ENCODE measurements around the gene FBXW7. TPM values are rescaled to one million over a fixed set of nuclear protein-coding genes. Genes with fewer than 3 reads are reported as not detected.

FBXW7 gene
- total RNA-seq, 1 experiment from 2014 or later, result 33.5 TPM

- ChIA-PET POLR2A (ENCODE audit: low non-redundant PET) (interaction anchor here (0.6 kb wide), 1 partner anchor 1451 kb away, joined by 4 read pairs; no protein-coding TSS in a partner anchor), CTCF (no interaction called here)
- Histone ChIP-seq H3K27me3 (replicated peaks; ENCODE audit: insufficient read depth, low read depth, low read length, poor library complexity) (no peaks in the 10 kb centered on the region), H3K4me3 (ENCODE audit: low read depth, low read length, poor library complexity, severe bottlenecking) (no peak overlapping the region), H3K4me1 (ENCODE audit: insufficient read depth, low read length, poor library complexity, severe bottlenecking) (no peaks in the 10 kb centered on the region), H3K27ac (ENCODE audit: low read depth, low read length, poor library complexity, severe bottlenecking) (no peak overlapping the region), H3K36me3 (ENCODE audit: insufficient read depth, low read length, poor library complexity, severe bottlenecking) (no peaks in the 10 kb centered on the region), H3K9me3 (ENCODE audit: low read depth, low read length, poor library complexity, severe bottlenecking) (no peaks in the 10 kb centered on the region)
- intact Hi-C loops (cut with micrococcal nuclease; ENCODE audit: unreplicated experiment), result no loop called here
- no peak for DNase-seq (ENCODE audit: low spot score)
- BruUV-seq (replicated peaks), result no TSS peak
- no peak for TF ChIP-seq EZH2 (IDR thresholded peaks at IDR 0.05; ENCODE audit: borderline replicate concordance, low read depth, low read length, poor library complexity, severe bottlenecking)
- TF ChIP-seq, protein P1, sequence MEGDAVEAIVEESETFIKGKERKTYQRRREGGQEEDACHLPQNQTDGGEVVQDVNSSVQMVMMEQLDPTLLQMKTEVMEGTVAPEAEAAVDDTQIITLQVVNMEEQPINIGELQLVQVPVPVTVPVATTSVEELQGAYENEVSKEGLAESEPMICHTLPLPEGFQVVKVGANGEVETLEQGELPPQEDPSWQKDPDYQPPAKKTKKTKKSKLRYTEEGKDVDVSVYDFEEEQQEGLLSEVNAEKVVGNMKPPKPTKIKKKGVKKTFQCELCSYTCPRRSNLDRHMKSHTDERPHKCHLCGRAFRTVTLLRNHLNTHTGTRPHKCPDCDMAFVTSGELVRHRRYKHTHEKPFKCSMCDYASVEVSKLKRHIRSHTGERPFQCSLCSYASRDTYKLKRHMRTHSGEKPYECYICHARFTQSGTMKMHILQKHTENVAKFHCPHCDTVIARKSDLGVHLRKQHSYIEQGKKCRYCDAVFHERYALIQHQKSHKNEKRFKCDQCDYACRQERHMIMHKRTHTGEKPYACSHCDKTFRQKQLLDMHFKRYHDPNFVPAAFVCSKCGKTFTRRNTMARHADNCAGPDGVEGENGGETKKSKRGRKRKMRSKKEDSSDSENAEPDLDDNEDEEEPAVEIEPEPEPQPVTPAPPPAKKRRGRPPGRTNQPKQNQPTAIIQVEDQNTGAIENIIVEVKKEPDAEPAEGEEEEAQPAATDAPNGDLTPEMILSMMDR (conservative IDR thresholded peaks at IDR 0.05; ENCODE audit: low read depth, low read length), result no peak
Measured at GRCh38 chr4:152427981-152428380, 107.9 kb downstream of the FBXW7 start.

DNA sequence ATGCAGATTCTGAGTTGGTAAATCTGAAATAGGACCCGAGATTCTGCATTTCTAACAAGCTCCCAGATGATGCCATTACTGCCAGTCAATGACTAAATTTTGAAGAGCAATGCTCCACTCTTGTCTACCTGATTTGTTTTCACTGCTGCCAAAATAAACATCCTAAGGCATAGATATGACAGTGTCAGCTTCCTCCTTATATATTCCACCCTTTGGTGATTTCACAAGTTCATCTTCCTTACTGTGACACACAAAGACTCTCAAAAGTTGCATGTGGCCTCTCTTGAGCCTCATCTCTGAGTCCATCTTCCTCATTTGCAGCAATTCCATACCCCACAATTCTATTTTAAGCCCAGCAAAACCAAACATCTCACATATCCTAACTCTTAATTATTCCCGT lies 110.9 kb downstream of the FBXW7 start:
- Histone ChIP-seq H3K27me3 (replicated peaks; ENCODE audit: insufficient read depth, low read depth, low read length, poor library complexity) (no peaks in the 10 kb centered on the region), H3K9me3 (ENCODE audit: low read depth, low read length, poor library complexity, severe bottlenecking) (no peaks in the 10 kb centered on the region), H3K4me1 (ENCODE audit: insufficient read depth, low read length, poor library complexity, severe bottlenecking) (no peaks in the 10 kb centered on the region), H3K36me3 (ENCODE audit: insufficient read depth, low read length, poor library complexity, severe bottlenecking) (no peaks in the 10 kb centered on the region), H3K27ac (ENCODE audit: low read depth, low read length, poor library complexity, severe bottlenecking) (no peak overlapping the region), H3K4me3 (ENCODE audit: low read depth, low read length, poor library complexity, severe bottlenecking) (no peak overlapping the region)
- no peak for DNase-seq (ENCODE audit: low spot score)
- intact Hi-C loops (cut with micrococcal nuclease; ENCODE audit: unreplicated experiment), result no loop called here
- CTCF ChIA-PET, result no interaction called here
- TF ChIP-seq, protein P1 (conservative IDR thresholded peaks at IDR 0.05; ENCODE audit: low read depth, low read length), result no peak
- TF ChIP-seq EZH2 (IDR thresholded peaks at IDR 0.05; ENCODE audit: borderline replicate concordance, low read depth, low read length, poor library complexity, severe bottlenecking), result no peak
- BruUV-seq (replicated peaks), result no TSS peak
- POLR2A ChIA-PET (ENCODE audit: low non-redundant PET), result no interaction called here

DNA sequence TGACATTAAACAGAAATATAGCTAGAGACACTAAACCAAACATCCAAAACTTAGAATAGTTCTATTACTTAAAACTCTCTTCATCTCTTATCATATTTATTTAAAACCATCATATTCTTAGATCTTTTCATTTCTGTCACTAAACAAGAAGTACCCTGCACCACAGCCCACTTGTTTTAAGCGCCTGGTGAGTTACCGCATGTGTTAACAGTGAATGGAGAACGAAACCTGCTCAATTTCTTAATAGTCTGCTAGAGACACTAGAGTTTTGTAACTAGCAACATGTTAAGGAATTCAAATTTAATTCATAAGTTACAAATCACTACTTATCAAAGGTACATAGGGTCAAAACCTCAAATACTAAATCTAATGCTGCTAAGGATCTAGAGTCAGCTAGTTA lies 111.5 kb downstream of the FBXW7 start:
- Histone ChIP-seq H3K4me3 (ENCODE audit: low read depth, low read length, poor library complexity, severe bottlenecking) (no peak overlapping the region), H3K36me3 (ENCODE audit: insufficient read depth, low read length, poor library complexity, severe bottlenecking) (no peaks in the 10 kb centered on the region), H3K27me3 (replicated peaks; ENCODE audit: insufficient read depth, low read depth, low read length, poor library complexity) (no peaks in the 10 kb centered on the region), H3K27ac (ENCODE audit: low read depth, low read length, poor library complexity, severe bottlenecking) (no peak overlapping the region), H3K4me1 (ENCODE audit: insufficient read depth, low read length, poor library complexity, severe bottlenecking) (no peaks in the 10 kb centered on the region), H3K9me3 (ENCODE audit: low read depth, low read length, poor library complexity, severe bottlenecking) (no peaks in the 10 kb centered on the region)
- POLR2A ChIA-PET (ENCODE audit: low non-redundant PET), result no interaction called here
- intact Hi-C loops (cut with micrococcal nuclease; ENCODE audit: unreplicated experiment), result no loop called here
- DNase-seq (ENCODE audit: low spot score), result no peak
- CTCF ChIA-PET, result no interaction called here
- BruUV-seq (replicated peaks), result no TSS peak
- TF ChIP-seq, protein P1 (conservative IDR thresholded peaks at IDR 0.05; ENCODE audit: low read depth, low read length), result no peak
- TF ChIP-seq EZH2 (IDR thresholded peaks at IDR 0.05; ENCODE audit: borderline replicate concordance, low read depth, low read length, poor library complexity, severe bottlenecking), result no peak
